ENCODE results near the gene NLRP9.

GRCh38 chr19:55690109-55690768, 48.0 kb downstream of the NLRP9 start:
- TF ChIP-seq, protein P1, sequence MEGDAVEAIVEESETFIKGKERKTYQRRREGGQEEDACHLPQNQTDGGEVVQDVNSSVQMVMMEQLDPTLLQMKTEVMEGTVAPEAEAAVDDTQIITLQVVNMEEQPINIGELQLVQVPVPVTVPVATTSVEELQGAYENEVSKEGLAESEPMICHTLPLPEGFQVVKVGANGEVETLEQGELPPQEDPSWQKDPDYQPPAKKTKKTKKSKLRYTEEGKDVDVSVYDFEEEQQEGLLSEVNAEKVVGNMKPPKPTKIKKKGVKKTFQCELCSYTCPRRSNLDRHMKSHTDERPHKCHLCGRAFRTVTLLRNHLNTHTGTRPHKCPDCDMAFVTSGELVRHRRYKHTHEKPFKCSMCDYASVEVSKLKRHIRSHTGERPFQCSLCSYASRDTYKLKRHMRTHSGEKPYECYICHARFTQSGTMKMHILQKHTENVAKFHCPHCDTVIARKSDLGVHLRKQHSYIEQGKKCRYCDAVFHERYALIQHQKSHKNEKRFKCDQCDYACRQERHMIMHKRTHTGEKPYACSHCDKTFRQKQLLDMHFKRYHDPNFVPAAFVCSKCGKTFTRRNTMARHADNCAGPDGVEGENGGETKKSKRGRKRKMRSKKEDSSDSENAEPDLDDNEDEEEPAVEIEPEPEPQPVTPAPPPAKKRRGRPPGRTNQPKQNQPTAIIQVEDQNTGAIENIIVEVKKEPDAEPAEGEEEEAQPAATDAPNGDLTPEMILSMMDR (IDR thresholded peaks at IDR 0.05): no peak
- TF ChIP-seq POLR2A (IDR thresholded peaks at IDR 0.05) (no peak), POLR2AphosphoS5 (IDR thresholded peaks at IDR 0.05) (no peak), EP300 (IDR thresholded peaks at IDR 0.05) (no peak)

Data from gastroesophageal sphincter (tissue), 3 donors.